GM19372 (cell line): ENCODE results near the gene TNFAIP6.
A peak's percentile ranks its signal among the peaks of the same experiment; 100 is the strongest.
"Not testable (repeated sequence)": the region's sequence is repeated elsewhere in the genome, so short reads cannot be mapped to it uniquely, and the experiment has no call there.

Experiments used
- ATAC-seq: cut with Tn5 transposase; IDR thresholded peaks from one replicate; pipeline ENCODE4 v1.9.1; 2021; ENCODE audit warnings: mild to moderate bottlenecking, low read depth, moderate library complexity; ENCODE audit not compliant: unreplicated experiment

Gene TNFAIP6

DNA sequence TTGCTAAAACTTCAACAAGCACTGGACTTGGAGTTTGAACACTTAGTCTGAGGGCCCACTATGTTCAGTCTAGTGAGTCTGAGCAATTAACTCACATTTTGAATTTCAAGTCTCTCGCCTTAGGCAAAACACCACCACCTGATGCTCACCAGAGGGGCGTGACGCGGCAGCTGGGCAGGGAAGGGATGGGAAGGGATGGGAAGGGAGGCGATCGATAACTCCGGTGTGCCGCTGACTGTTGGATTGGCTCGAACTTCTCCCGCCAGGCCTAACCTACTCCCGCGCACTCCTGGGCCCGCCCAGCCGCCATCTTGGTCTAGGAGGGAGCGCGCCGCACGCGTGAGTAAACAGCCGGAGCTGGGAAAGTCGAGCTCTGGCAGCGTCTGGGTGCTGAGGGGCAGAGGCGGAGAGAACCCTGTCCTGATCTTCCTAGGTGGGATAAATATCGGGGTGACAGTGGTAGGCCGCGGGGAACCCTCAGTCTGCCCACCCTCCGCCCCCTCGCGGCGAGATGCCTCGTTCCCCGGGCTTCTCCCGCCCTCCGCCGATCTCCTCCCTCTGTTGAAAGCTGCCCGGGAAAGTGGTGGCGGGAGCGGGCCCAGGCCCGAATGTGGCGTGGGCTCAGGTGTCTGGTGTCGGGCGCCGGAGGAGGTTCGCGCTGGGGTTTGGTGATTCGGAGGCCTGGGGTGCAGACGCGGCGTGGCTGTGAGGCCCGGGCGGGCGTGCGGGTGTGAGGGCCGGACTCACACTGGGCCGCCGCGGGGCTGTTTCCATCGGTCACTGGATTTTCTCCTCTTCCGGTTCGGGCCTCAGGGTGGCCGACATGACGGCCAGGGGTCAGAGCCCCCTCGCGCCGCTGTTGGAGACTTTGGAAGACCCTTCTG is 52.5 kb downstream of the TNFAIP6 start, which contains the start of gene RIF1:
RIF1 (plus strand) TSS at position 302 of the 884 bp plus-strand sequence; CDS start at position 824, 522 bp downstream.
- peak; percentile 92 for ATAC-seq

DNA sequence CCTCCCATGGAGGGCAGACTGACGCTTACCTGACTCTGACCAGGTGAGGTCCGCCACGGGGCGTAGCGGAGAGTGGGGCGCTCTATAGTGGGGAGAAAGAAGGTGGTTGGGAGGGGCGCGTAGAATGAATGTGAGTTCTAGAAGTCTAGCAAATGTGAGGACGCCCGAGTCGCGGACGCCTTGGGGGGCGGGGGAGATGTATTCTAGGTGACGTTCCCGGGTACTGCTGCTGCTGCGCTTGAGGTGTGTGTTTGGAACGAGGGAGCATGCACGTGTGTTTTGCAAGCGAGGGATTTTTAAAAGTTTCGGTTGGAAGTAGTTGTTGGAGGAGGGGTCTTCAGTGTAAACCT is 53.1 kb downstream of the TNFAIP6 start:
- peak; percentile 31 for ATAC-seq

DNA sequence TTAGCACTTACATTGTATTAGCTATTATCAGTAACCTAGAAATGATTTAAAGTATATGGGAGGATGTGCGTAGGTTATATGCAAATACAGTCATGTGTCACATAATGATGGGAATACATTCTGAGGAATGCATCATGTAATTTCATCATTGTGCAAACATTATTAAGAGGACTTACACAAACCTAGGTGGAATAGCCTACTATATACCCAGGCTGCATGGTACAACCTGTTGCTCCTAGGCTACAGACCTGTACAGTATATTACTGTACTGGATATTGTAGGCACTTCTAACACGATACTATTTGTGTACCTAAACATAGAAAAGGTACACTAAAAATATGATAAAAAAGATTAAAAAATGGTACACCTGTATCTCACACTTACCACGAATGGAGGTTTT is 60.3 kb downstream of the TNFAIP6 start:
- ATAC-seq = no peak

DNA sequence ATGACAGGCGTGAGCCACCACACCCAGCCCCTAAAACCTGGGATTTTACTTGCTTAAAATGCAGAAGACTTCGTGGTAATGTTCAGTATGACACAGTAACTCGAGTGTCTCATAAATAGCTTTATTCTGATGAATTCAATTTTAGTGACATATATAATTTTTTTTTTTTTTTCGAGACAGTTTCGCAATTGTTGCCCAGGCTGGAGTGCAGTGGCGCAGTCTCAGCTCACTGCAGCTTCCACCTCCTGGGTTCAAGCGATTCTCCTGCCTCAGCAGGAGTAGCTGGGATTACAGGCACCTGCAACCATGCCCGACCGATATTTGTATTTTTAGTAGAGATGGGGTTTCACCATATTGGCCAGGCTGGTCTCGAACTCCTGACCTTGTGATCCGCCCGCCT is 64.3 kb downstream of the TNFAIP6 start:
- ATAC-seq = not testable (repeated sequence)

DNA sequence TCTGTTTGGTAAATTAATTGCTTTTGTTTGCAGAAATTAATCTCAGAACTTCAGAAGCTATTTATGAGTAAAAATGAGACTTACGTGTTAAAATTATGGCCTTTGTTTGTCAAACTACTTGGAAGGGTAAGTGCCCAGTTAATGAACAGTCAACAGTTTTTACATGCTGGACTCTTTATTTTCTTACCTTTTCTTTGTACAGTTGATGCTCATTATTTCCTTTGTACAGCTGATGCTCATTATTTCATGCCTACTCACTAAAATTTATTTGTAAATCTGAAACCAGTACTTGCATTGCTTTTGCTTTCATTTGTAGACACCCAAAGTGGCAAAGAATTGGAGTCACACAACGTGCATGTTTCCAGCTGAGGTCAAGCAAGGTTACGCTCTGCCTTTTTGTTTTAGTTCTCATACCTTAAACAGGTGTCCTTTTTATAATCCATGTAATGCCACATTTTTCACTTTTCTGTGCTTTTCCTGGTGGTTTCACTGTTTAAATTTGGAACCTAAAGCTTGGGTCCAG is 65.6 kb downstream of the TNFAIP6 start:
- peak; percentile 74 for ATAC-seq

DNA sequence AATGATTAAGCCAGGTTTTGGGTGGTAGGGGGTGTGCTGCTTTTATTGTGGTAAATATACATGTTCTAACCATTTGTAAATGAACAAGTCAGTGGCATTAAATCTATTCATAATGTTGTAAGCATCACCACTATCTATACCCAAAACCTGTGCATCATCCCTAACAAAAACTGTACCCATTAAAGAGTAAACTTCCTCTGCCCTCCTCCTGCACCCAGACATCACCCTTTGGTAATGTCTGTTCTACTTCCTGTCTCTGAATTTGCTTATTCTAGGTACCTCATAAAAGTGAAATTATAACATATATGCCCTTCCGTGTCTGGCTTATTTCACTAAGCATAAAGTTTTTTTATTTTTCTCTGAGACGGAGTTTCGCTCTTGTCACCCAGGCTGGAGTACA is 66.4 kb downstream of the TNFAIP6 start:
- ATAC-seq = no peak
